Mesothelial cell of epicardium (in vitro differentiated cells): Measurements from ENCODE around the gene PNLIPRP1. TPM values are rescaled to one million over a fixed set of nuclear protein-coding genes. Genes with fewer than 3 reads are reported as not detected.

Source experiments
- DNase-seq, 2 experiments: peaks; one replicate each; pipeline ENCODE4 v3.0.0; 2021; ENCODE audit warnings: low spot score in 2 of 2; ENCODE audit not compliant: unreplicated experiment in 2 of 2
- H3K27ac Mint-ChIP-seq: 2 replicates; pipeline ENCODE4 v1.8.0; 2021; ENCODE audit warnings: mixed read lengths
- H3K27me3 Mint-ChIP-seq: 2 replicates; pipeline ENCODE4 v1.8.0; 2021; ENCODE audit warnings: low read depth, mixed read lengths
- H3K36me3 Mint-ChIP-seq: 2 replicates; pipeline ENCODE4 v1.8.0; 2021; ENCODE audit warnings: mixed read lengths
- H3K4me1 Mint-ChIP-seq: 2 replicates; pipeline ENCODE4 v1.8.0; 2021; ENCODE audit warnings: mixed read lengths
- H3K4me3 Mint-ChIP-seq: 2 replicates; pipeline ENCODE4 v1.8.0; 2021; ENCODE audit warnings: mild to moderate bottlenecking, moderate library complexity, mixed read lengths
- H3K9me3 Mint-ChIP-seq: 2 replicates; pipeline ENCODE4 v1.8.0; 2021; ENCODE audit warnings: mixed read lengths
- total RNA-seq: library from RNA; stranded (reverse); gene quantifications from 3 replicates; pipeline ENCODE4 v1.2.1, GENCODE V29; 2021
- TF ChIP-seq, protein P1 (sequence below): fragments of 200-600 bp; sonication (generic); IDR thresholded peaks from one replicate; pipeline ENCODE4 v1.5.0; 2021; ENCODE audit warnings: antibody characterized with exemption; ENCODE audit not compliant: unreplicated experiment

The PNLIPRP1 gene
- total RNA-seq, 1 donor from 2014 or later, result not detected

DNA sequence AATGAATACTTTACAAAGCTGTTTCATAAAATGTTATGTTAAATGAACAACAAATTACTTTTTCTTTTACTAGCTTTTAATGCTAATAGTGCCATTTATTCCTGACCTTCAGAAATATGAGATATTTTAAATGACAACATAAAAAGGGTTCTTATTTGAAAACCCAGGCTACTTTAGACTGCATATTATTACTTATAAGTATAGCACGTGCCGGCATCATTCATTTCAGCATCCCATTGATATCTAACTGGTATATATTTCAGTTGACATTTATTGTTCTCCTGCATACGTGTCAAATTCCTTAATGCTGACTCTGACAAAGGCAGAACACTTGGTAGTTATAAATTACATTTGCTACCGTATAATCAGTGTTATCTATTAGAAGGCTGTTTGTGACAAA is 65.3 kb downstream of the PNLIPRP1 start:
- TF ChIP-seq, protein P1, sequence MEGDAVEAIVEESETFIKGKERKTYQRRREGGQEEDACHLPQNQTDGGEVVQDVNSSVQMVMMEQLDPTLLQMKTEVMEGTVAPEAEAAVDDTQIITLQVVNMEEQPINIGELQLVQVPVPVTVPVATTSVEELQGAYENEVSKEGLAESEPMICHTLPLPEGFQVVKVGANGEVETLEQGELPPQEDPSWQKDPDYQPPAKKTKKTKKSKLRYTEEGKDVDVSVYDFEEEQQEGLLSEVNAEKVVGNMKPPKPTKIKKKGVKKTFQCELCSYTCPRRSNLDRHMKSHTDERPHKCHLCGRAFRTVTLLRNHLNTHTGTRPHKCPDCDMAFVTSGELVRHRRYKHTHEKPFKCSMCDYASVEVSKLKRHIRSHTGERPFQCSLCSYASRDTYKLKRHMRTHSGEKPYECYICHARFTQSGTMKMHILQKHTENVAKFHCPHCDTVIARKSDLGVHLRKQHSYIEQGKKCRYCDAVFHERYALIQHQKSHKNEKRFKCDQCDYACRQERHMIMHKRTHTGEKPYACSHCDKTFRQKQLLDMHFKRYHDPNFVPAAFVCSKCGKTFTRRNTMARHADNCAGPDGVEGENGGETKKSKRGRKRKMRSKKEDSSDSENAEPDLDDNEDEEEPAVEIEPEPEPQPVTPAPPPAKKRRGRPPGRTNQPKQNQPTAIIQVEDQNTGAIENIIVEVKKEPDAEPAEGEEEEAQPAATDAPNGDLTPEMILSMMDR, result no peak
- H3K4me1 Mint-ChIP-seq, result peaks cover 11% of the 10 kb centered on the region

DNA sequence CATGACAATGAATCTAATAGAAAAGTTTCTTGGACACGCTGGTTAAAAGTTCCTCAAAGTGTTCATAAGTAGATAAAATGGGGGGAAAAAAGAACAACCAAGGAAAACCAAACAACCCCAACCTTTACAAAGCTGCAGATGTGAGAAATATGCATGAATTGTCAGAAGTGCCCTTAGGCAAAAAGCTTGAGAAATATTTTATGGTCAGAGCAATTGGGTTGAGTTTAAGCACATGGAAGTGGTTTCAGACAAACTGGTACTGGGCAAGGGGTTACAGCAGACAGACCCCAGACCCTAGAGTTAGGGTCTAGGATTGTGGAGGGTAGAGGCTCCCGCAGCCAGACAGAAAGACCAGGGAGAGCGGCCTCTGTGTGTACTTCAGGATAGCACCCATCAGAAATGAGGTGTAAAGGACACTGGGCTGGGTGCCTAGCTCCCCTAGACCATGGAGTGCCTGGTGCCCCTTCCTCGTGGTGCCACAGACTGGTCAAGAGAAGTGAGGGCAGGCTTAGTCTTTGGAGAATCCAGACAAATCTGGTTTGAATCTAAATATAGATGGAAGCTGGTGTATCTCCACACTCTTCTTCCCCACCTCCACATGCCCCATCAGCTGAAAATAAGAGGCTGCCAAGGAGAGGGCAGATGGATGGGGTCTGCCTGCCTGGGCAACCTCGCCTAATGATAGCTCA is 67.2 kb downstream of the PNLIPRP1 start:
- Mint-ChIP-seq H3K27ac (no peak overlapping the region), H3K4me1 (peaks cover 11% of the 10 kb centered on the region), H3K36me3 (peaks cover 4% of the 10 kb centered on the region), H3K4me3 (no peak overlapping the region), H3K27me3 (peaks cover 13% of the 10 kb centered on the region), H3K9me3 (no peaks in the 10 kb centered on the region)
- TF ChIP-seq, protein P1, result no peak
- DNase-seq, result no peak

More for the DNA sequence above, 65.3 kb downstream of the PNLIPRP1 start:
- no peak for DNase-seq
- H3K4me3 Mint-ChIP-seq, result no peak overlapping the region
- peaks cover 8% of the 10 kb centered on the region for H3K9me3 Mint-ChIP-seq
- H3K27me3 Mint-ChIP-seq, result peaks cover 29% of the 10 kb centered on the region
- no peaks in the 10 kb centered on the region for H3K36me3 Mint-ChIP-seq
- H3K27ac Mint-ChIP-seq, result no peak overlapping the region

Other genes starting within 250 kb of the PNLIPRP1 start
- not detected in 3 replicates for gene PNLIPRP3, start 163.1 kb upstream of the PNLIPRP1 start, total RNA-seq
- gene PNLIP, start 45.0 kb upstream of the PNLIPRP1 start, total RNA-seq, result not detected in 3 replicates
- not detected in 3 replicates for gene PNLIPRP2, start 30.0 kb downstream of the PNLIPRP1 start, total RNA-seq
- 10.7 to 13.7 TPM (median 11.8 TPM) in 3 replicates for gene HSPA12A, start 151.6 kb downstream of the PNLIPRP1 start, total RNA-seq